GM12891 (cell line): ENCODE results near the gene GRM4.

Experiments used
- POU2F2 ChIP-seq: IDR thresholded peaks from 2 replicates; pipeline ENCODE4 v1.6.1; 2011; ENCODE audit warnings: low read depth, mild to moderate bottlenecking, control low read depth, low read length, moderate library complexity
- TAF1 ChIP-seq: IDR thresholded peaks from 2 replicates; pipeline ENCODE4 v1.6.1; 2011; ENCODE audit warnings: low read depth, low read length, control low read depth

DNA sequence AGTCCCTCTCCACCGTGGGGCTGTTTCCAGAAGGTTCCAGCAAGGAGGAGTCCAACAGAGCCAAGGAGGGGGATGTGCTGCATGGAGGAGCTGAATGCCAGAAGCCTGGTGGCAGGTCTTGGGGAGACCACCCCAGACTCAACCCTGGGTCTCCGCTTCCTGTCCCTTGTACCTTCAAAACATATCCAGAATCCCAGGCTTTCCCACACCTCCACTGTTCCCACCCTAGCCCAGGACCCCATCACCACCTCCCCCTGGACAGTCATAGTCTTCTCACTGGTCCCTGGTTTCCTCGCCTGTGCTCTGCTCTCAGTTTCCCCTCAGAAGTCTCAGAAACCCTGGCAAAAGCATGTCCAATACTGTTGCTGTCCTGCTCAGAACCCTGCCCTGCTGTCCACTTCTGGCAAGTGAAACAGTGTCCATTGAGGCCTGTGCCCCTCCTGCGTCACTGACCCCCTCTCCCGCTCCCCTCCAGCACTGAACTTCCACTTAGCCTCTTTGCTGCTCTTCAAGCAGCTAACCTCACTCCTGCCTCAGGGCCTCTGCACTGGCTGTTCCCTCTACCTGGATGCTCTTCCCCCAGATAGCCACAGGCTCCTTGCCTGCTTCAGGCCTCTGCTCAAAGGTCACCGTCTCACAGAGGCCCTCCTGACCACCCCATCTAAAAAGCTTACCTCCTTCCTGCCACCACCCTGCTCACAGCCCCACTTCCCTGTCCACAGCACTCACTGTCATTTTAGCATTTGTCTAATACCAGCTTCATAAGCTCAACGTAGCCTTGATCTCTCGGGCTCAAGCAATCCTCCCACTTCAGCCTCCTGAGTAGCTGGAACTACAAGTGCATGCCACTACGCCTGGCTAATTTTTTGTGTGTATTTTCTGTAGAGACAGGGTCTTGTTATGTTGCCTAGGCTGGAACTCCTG is 169.2 kb downstream of the GRM4 start:
- no peak for TF ChIP-seq POU2F2
- no peak for TF ChIP-seq TAF1
